GM20000 (cell line): ENCODE results near the gene RUFY2.

ENCODE experiments used
- DNase-seq: peaks from one replicate; pipeline ENCODE4 v3.0.0; 2012; ENCODE audit warnings: low spot score
- CTCF ChIP-seq: IDR thresholded peaks from 2 replicates; pipeline ENCODE4 v1.5.1; 2012; ENCODE audit warnings: mild to moderate bottlenecking, control low read depth; ENCODE audit errors: extremely low read depth, missing control alignments

Gene RUFY2

GRCh38 chr10:68342909-68343516, 64.1 kb downstream of the RUFY2 start:
- TF ChIP-seq CTCF, result no peak
- DNase-seq, result no peak

- TF ChIP-seq CTCF, result no peak
- DNase-seq, result no peak
Measured at GRCh38 chr10:68340358-68341080, 66.6 kb downstream of the RUFY2 start.

- TF ChIP-seq CTCF, result no peak
- no peak for DNase-seq
Measured at GRCh38 chr10:68336754-68337351, 70.2 kb downstream of the RUFY2 start.

GRCh38 chr10:68334672-68335467, 72.2 kb downstream of the RUFY2 start:
- DNase-seq, result no peak
- no peak for TF ChIP-seq CTCF

- no peak for DNase-seq
- no peak for TF ChIP-seq CTCF
Measured at GRCh38 chr10:68333440-68334431, 73.3 kb downstream of the RUFY2 start.

- DNase-seq, result no peak
- TF ChIP-seq CTCF, result no peak
Measured at GRCh38 chr10:68333058-68333395, 74.0 kb downstream of the RUFY2 start.
